Middle frontal gyrus (tissue), 1 donor: ENCODE measurements around the gene TMCO2.

Experiments
- DNase-seq: peaks from one replicate; pipeline ENCODE4 v3.0.0-alpha.2; 2015; ENCODE audit warnings: low spot score; ENCODE audit errors: extremely low spot score

TMCO2 gene

DNA sequence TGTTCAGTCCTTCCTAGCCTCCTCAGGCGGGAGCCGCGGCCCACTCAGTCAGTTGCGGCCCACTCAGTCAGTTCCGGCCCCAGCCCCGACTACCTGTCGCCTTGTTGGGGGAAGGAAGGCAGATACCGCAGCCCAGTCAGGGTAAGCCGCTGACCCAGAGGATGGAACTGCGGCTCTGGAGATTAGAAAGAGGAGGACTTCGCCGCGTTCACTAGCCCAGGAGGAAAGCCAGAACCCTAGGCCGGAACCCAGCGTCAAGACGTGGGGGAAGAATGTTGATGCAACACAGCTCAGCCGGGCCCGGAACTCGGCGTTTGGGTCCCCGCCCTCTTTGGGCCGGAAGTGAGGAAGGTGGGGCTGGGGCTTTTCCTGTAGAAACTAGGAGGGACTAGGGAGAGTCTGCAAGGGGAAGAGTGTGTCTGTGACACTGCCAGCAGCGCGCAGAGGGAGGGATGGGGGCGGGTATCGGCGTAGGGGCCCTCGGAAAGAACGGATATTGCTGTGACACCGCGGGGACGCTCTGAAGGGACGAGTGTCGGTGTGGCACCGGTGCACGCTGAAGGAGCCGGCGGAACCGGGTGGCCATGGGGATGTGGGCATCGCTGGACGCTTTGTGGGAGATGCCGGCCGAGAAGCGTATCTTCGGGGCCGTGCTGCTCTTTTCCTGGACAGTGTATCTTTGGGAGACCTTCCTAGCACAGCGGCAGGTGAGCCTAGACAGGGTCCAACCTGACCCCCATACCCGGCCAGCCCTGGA lies 10.1 kb downstream of the TMCO2 start, which contains the start of gene ZMPSTE24:
TSS of gene ZMPSTE24 (plus strand) at position 549 of the 757 bp plus-strand sequence. CDS start at position 585, 36 bp downstream.
- peak; percentile 92 for DNase-seq

GRCh38 chr1:40258445-40258769 lies 10.7 kb downstream of the TMCO2 start:
- DNase-seq: no peak

DNA sequence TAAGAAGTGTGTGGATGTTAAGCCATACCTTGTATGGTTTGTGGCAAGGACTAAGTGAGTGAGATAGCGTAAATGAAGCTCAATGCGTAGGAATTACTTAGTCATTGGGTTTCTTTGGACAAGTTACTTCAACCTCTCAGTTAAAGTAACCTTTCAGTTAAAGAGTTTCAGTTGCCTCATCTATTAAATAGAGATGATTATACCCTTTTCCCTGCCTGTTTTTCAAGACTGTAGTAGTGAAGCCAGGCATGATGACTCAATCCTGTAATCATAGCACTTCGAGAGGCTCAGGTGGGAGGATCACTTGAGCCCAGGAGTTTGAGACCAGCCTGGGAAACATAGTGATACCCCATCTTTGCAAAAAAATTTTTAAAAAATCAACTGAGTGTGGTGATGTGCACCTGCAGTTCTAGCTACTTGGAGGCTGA lies 16.6 kb downstream of the TMCO2 start:
- DNase-seq: no peak

DNA sequence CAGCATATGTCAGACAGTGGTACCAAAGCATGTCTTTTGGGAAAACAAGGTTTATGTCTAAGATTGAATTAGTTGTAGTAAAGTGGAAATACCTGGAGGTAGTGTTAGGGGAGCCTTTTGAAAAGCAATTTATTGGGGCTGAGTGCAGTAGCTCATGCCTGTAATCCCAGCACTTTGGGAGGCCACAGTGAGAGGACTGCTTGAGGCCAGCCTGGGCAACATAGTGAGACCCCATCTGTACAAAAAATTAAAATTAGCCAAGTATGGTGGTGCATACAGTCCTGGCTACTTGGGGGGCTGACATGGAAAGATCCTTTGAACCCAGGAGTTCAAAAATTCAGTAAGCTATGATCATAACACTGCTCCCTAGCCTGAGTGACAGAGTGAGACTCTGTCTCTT lies 17.6 kb downstream of the TMCO2 start:
- no peak for DNase-seq

GRCh38 chr1:40265919-40266318 lies 18.2 kb downstream of the TMCO2 start:
- DNase-seq: no peak

DNA sequence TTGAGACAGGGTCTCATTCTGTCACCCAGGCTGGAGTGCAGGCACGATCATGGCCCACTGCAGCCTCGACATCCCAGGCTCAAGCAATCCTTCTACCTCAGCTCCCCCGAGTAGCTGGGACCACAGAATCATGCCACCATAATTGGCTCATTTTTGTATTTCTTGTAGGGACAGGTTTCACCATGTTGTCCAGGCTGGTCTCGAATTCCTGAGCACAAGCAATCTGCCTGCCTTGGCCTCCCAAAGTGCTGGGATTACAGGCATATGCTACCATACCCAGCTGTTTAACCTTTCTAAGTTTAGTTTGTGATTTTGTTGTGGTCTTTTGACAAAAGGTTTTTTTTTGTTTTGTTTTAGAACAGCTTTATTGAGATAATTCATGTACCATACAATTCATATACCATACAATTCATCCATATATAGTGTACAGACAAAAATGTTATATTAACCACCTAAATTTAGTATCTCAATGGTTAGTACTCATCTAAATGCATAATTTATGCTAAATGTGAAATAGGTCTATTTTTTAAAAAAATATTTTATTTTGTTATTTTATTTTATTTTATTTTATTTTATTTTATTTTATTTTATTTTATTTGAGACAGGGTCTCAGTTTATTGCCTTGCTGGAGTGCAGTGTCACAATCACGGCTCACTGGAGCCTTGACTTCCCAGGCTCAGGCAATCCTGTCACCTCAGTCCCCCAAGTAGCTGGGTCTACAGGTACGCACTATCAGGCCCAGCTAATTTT lies 19.2 kb downstream of the TMCO2 start:
- no peak for DNase-seq

DNA sequence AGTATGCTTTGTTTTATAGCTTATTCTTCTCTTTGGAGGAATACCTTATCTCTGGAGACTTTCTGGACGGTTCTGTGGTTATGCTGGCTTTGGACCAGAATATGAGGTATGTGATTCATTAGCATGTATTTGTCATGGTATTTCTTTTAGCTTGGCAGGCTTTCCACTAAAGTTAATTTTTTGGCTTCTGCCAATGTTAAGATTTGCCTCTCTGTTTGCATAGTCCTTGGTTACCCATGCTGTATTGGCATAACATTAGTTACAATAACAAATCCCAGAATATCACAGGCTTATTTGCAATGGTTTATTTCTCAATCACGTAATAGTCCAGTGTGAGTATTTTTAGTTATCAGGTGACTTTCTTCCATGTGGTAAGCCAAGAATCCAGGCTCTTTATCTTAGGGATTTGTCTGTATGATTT lies 20.0 kb downstream of the TMCO2 start:
- DNase-seq: no peak

DNA sequence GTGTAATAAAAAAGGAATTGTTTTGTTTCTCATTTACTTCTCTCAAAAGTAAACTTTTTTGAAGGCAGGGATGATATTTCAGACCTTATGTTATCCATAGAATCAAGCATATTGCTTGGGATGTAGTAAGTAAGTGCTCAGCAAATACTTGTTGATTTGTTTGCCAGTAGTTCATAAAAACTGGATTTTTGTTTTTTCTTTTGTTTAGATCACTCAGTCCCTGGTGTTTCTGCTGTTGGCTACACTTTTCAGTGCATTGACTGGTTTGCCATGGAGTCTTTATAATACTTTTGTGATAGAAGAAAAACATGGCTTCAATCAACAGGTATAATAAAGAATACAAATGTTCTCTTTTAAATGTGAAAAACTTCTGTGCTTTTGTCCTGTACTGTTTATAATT lies 20.5 kb downstream of the TMCO2 start:
- no peak for DNase-seq

DNA sequence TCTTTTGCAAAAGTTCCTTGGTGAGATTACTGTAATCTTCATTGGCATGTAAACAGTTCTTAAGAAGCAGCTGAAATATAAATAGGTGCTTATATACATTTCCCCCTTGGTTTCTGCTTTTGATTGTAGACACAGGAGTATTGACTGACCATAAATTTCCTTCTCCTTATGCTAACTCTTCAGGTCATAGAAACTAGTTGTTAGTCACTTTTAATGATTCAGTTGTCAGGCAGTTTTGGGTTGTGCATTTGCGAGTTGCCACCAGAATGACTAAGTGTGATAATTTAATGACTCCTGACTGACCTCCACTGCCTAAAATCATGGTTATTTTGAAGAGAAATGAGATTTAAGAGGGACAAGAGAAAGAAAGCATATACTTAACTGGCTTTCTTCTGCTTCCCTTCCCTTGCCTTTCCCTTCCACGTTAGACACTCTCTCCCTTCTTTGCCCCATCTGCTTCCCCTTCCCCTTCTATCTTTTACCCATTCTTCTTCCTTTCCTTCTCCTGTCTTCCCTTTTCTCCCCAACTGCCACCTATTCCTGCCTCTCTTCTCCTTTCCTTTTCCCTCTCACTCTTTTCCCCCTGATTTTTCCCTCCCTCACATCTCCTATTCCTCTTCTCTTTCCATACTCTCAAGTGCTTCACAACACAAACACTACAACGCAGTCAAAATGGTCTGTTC lies 22.6 kb downstream of the TMCO2 start:
- DNase-seq: no peak

GRCh38 chr1:40272653-40273213 lies 25.0 kb downstream of the TMCO2 start:
- no peak for DNase-seq

DNA sequence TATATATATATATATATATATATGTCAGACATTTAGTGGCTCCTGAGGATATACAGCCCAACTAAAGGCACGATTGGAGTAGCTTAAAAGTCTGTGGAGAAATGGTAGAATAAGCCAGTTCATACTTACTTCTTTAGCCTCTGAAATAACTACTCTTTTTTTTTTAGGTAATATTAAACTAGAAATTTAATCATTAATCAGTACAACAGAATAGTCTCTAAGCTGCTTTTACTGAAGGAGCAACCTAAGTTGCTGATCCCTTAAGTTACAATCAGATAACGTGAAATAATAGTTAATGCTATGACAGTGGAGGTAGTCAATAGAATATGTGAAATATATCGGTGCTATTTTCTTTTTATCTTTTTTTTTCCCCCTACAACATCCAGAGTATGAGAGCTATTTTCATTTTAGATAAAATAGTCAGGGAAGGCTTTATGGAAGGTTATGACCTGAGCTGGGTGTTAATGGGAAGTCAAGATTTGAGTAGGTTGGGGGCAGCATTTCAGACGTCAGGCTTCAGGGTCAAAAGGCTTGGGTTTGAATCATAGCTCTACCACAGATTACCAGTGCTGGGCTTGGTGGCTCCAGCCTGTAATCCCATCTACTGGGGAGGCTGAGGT lies 25.9 kb downstream of the TMCO2 start:
- no peak for DNase-seq

DNA sequence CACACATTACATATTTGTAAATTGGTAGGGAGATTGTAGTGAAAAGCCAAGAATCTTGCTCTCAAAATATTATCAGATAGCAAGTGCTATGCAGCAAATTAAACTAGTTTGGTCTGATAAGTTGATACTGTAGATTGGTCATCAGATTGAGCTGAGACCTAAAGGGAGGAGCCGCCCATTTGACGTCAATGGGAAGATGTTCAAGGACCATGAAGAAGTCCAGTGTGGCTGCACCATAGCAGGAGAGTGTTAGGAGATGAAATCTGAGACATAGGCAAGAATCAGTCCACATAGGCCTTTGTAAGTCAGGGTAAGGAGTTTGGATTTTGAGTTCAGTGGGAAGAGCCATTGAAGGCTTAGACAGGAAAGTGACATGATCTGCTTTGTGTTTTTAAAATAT lies 26.6 kb downstream of the TMCO2 start:
- DNase-seq: no peak

GRCh38 chr1:40276122-40276521 lies 28.4 kb downstream of the TMCO2 start:
- no peak for DNase-seq

GRCh38 chr1:40281853-40282252 lies 34.1 kb downstream of the TMCO2 start:
- DNase-seq: no peak

GRCh38 chr1:40291293-40291692 lies 43.6 kb downstream of the TMCO2 start:
- DNase-seq: no peak

DNA sequence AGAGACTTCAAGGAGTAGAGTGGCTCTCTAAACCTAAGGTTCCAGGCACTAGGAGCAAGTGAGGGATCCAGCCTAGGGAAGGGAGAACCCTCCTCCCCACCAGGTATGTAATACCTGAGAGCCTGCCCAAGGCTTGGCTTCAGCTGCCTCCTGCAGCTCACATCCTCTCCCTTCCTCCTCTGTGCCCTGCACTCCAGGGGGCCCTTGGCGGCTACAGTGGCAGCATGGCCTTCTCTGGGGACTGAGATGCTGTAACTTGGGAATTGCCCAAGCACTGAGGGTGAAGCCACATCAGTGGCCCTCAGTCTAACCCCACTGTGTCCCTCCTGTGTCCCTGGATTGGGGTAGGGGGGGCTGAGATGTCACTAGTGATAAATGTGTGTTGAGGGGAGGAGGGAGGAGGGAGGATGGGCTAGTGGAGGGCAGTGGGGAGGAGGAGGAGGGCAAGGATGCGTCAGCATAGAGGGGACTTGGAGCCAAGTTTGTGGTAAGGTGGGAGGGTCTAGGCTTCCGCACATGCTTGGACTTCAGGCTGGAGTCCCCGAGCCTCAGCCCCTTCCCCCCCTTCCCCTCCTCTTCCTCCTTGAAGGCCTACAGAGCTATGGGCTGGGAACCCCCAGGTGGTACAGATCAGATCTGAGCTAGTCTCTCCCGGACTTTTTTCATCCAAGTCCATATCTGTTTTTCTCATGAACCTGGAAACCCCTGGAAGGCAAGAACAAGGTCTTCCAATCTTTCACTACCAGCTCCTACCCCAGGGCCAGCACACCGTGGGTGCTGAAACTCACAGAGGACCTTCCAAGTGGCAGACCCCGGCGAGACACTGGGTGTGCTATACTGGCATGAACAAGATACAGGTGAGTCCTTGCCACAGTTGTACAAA lies 51.9 kb downstream of the TMCO2 start:
- DNase-seq: no peak

- DNase-seq: no peak
Measured at GRCh38 chr1:40300249-40300567, 52.5 kb downstream of the TMCO2 start.

- DNase-seq: no peak
Measured at GRCh38 chr1:40300651-40301050, 52.9 kb downstream of the TMCO2 start.

- DNase-seq: no peak
Measured at GRCh38 chr1:40301066-40301465, 53.3 kb downstream of the TMCO2 start.
